Cardiac muscle cell (in vitro differentiated cells and primary cell): ENCODE data around the gene BMERB1. TPM values are rescaled to one million over a fixed set of nuclear protein-coding genes. Genes with fewer than 3 reads are reported as not detected.

Experiments used
- DNase-seq, 2 donors: peaks; one replicate each; pipeline versions ENCODE4 v3.0.0 to v3.0.0-alpha.2; 2010 to 2017; ENCODE audit warnings: low read depth in 1 of 2, low spot score in 1 of 2
- H3K27ac ChIP-seq: fragments of 200-600 bp; sonication (generic); 2 replicates; pipeline ENCODE4 v1.5.1; 2016
- H3K27me3 ChIP-seq: fragments of 200-600 bp; sonication (generic); 2 replicates; pipeline ENCODE4 v1.6.0; 2016; ENCODE audit warnings: control low read depth
- H3K36me3 ChIP-seq: fragments of 200-600 bp; sonication (generic); 2 replicates; pipeline ENCODE4 v1.5.1; 2016; ENCODE audit warnings: control low read depth
- H3K4me1 ChIP-seq: fragments of 200-600 bp; sonication (generic); 2 replicates; pipeline ENCODE4 v1.8.1; 2017; ENCODE audit warnings: low read depth, mild to moderate bottlenecking, mixed run types
- H3K4me3 ChIP-seq: fragments of 200-600 bp; sonication (generic); 2 replicates; pipeline ENCODE4 v1.5.1; 2016; ENCODE audit warnings: mild to moderate bottlenecking
- H3K9me3 ChIP-seq: fragments of 200-600 bp; sonication (generic); 2 replicates; pipeline ENCODE4 v1.5.1; 2017; ENCODE audit warnings: low read depth, mild to moderate bottlenecking, control low read depth
- polyA plus RNA-seq: library from polyadenylated mRNA; unstranded; fragments of >200 nt; fragmentation: Nextera tagmentation; extraction: Ambion mirVana; gene quantifications from 2 replicates; pipeline ENCODE4 v1.2.1, GENCODE V29; 2016
- total RNA-seq: library from RNA; depleted of rRNA; stranded (reverse); fragments of >200 nt; gene quantifications from 2 replicates; pipeline ENCODE4 v1.2.3, GENCODE V29; 2016
- TF ChIP-seq, protein P1 (sequence below): IDR thresholded peaks from 2 replicates; pipeline ENCODE4 v1.5.1; 2012; ENCODE audit warnings: low read depth, mild to moderate bottlenecking, low read length

The BMERB1 gene
- total and polyA plus RNA-seq, 2 experiments from 2014 or later, result 15.2 to 22.1 TPM

- TF ChIP-seq, protein P1, sequence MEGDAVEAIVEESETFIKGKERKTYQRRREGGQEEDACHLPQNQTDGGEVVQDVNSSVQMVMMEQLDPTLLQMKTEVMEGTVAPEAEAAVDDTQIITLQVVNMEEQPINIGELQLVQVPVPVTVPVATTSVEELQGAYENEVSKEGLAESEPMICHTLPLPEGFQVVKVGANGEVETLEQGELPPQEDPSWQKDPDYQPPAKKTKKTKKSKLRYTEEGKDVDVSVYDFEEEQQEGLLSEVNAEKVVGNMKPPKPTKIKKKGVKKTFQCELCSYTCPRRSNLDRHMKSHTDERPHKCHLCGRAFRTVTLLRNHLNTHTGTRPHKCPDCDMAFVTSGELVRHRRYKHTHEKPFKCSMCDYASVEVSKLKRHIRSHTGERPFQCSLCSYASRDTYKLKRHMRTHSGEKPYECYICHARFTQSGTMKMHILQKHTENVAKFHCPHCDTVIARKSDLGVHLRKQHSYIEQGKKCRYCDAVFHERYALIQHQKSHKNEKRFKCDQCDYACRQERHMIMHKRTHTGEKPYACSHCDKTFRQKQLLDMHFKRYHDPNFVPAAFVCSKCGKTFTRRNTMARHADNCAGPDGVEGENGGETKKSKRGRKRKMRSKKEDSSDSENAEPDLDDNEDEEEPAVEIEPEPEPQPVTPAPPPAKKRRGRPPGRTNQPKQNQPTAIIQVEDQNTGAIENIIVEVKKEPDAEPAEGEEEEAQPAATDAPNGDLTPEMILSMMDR, result peak; percentile 18
- H3K9me3 ChIP-seq, result no peaks in the 10 kb centered on the region
- H3K27ac ChIP-seq, result no peak overlapping the region
- H3K36me3 ChIP-seq, result no peaks in the 10 kb centered on the region
- H3K4me1 ChIP-seq, result no peaks in the 10 kb centered on the region
- DNase-seq, result peak in 1 of 2 donors; percentile 89
- H3K27me3 ChIP-seq, result no peaks in the 10 kb centered on the region
- H3K4me3 ChIP-seq, result no peak overlapping the region
Observed at GRCh38 chr16:15482068-15482747, 47.8 kb downstream of the BMERB1 start.

- Histone ChIP-seq H3K27ac (no peak overlapping the region), H3K4me3 (no peak overlapping the region), H3K9me3 (no peaks in the 10 kb centered on the region), H3K36me3 (no peaks in the 10 kb centered on the region), H3K27me3 (no peaks in the 10 kb centered on the region), H3K4me1 (no peaks in the 10 kb centered on the region)
- TF ChIP-seq, protein P1, result no peak
- no peak for DNase-seq
Observed at GRCh38 chr16:15482748-15483298, 48.4 kb downstream of the BMERB1 start.

DNA sequence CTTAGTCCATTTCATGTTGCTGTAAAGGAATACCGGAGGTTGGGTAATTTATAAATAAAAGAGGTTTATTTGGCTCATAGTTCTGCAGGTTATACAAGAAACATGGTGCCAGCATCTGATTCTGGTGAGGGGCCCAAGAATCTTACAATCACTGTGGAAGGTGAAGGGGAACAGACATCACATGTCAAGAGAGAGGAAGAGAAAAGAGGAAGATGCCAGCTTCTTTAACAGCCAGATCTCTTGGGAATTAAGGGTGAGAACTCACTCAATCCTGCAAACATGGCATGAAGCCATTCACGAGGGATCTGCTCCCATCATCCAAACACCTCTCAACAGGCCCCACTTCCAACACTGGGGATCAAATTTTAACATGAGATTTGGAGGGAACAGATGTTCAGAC is 49.5 kb downstream of the BMERB1 start:
- no peaks in the 10 kb centered on the region for H3K4me1 ChIP-seq
- no peaks in the 10 kb centered on the region for H3K27me3 ChIP-seq
- no peaks in the 10 kb centered on the region for H3K9me3 ChIP-seq
- no peak for DNase-seq
- H3K4me3 ChIP-seq, result no peak overlapping the region
- no peaks in the 10 kb centered on the region for H3K36me3 ChIP-seq
- no peak overlapping the region for H3K27ac ChIP-seq
- TF ChIP-seq, protein P1, result no peak

GRCh38 chr16:15484662-15485061 is 50.3 kb downstream of the BMERB1 start:
- H3K27me3 ChIP-seq, result no peaks in the 10 kb centered on the region
- TF ChIP-seq, protein P1, result no peak
- H3K4me3 ChIP-seq, result no peak overlapping the region
- H3K36me3 ChIP-seq, result no peaks in the 10 kb centered on the region
- peak in 1 of 2 donors; percentile 60 for DNase-seq
- no peaks in the 10 kb centered on the region for H3K9me3 ChIP-seq
- H3K4me1 ChIP-seq, result no peaks in the 10 kb centered on the region
- H3K27ac ChIP-seq, result no peak overlapping the region

DNA sequence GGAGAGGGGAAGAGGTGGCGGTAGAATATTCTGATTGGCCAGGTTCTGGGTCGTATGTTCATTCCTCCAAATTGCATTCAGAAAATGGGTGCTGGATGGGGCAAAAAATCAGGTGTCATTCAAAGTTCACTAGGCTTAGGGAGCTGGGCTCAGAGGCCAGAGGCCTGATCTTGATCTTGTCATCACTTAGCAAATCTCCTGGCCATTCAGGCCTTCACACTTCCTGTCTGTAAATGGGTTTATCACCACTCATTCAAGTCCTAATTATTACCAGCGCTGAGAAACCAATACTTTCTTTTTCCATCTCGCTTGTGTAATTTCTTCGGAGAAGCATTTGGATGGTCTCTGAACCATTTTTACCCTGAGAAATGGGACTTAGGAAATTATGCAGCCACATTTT is 50.8 kb downstream of the BMERB1 start:
- Histone ChIP-seq H3K9me3 (no peaks in the 10 kb centered on the region), H3K27me3 (no peaks in the 10 kb centered on the region), H3K4me3 (no peak overlapping the region), H3K4me1 (no peaks in the 10 kb centered on the region), H3K36me3 (no peaks in the 10 kb centered on the region), H3K27ac (no peak overlapping the region)
- TF ChIP-seq, protein P1, result no peak
- DNase-seq, result no peak
